Measurements from ENCODE around the gene GIMAP4.

DNA sequence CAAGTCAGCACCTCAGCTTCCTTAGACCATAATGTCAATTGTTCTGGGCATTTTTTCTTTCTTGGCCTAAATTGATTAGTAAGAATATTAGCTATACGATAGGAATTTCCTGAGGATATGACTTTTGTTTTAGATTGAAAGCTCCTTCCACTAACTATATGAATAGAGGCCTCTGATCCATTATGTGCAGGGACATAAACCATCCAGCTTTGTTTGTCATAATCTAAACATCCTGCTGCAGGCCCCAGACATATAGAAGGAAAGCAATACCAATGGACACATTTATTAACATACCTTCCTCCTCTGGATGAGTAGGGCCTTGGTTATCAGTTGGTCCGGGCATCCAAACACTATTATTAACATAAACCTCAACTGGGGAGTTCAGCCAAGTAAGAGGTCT, 4.3 kb upstream of the GIMAP4 start:
- no peak for TF ChIP-seq EZH2 (IDR thresholded peaks at IDR 0.05; ENCODE audit: borderline replicate concordance, insufficient read depth, low read depth, low read length, poor library complexity, severe bottlenecking)
- TF ChIP-seq, protein P1, sequence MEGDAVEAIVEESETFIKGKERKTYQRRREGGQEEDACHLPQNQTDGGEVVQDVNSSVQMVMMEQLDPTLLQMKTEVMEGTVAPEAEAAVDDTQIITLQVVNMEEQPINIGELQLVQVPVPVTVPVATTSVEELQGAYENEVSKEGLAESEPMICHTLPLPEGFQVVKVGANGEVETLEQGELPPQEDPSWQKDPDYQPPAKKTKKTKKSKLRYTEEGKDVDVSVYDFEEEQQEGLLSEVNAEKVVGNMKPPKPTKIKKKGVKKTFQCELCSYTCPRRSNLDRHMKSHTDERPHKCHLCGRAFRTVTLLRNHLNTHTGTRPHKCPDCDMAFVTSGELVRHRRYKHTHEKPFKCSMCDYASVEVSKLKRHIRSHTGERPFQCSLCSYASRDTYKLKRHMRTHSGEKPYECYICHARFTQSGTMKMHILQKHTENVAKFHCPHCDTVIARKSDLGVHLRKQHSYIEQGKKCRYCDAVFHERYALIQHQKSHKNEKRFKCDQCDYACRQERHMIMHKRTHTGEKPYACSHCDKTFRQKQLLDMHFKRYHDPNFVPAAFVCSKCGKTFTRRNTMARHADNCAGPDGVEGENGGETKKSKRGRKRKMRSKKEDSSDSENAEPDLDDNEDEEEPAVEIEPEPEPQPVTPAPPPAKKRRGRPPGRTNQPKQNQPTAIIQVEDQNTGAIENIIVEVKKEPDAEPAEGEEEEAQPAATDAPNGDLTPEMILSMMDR (IDR thresholded peaks at IDR 0.05), result no peak
